HUES48 (cell line): ENCODE measurements around the gene NOP9.

Experiments used
- H3K27ac ChIP-seq: one replicate; pipeline ENCODE4 v1.7.0; 2013; ENCODE audit warnings: low read depth, low read length, inconsistent platforms
- H3K27me3 ChIP-seq: 2 replicates; pipeline ENCODE4 v1.6.1; 2013; ENCODE audit warnings: mild to moderate bottlenecking, low read length; ENCODE audit not compliant: control insufficient read depth, insufficient read depth
- H3K36me3 ChIP-seq: 2 replicates; pipeline ENCODE4 v1.6.1; 2013; ENCODE audit warnings: low read length; ENCODE audit not compliant: control insufficient read depth, insufficient read depth
- H3K4me1 ChIP-seq: 2 replicates; pipeline ENCODE4 v1.6.1; 2013; ENCODE audit warnings: mild to moderate bottlenecking, low read length; ENCODE audit not compliant: control insufficient read depth, insufficient read depth
- H3K4me3 ChIP-seq: 2 replicates; pipeline ENCODE4 v1.5.1; 2013; ENCODE audit warnings: mild to moderate bottlenecking, low read depth, low read length
- H3K9ac ChIP-seq: 2 replicates; pipeline ENCODE4 v1.6.1; 2013; ENCODE audit warnings: mild to moderate bottlenecking, low read depth, low read length, moderate library complexity
- H3K9me3 ChIP-seq: 2 replicates; pipeline ENCODE4 v1.6.1; 2013; ENCODE audit warnings: low read length; ENCODE audit not compliant: control insufficient read depth, insufficient read depth

The NOP9 gene

DNA sequence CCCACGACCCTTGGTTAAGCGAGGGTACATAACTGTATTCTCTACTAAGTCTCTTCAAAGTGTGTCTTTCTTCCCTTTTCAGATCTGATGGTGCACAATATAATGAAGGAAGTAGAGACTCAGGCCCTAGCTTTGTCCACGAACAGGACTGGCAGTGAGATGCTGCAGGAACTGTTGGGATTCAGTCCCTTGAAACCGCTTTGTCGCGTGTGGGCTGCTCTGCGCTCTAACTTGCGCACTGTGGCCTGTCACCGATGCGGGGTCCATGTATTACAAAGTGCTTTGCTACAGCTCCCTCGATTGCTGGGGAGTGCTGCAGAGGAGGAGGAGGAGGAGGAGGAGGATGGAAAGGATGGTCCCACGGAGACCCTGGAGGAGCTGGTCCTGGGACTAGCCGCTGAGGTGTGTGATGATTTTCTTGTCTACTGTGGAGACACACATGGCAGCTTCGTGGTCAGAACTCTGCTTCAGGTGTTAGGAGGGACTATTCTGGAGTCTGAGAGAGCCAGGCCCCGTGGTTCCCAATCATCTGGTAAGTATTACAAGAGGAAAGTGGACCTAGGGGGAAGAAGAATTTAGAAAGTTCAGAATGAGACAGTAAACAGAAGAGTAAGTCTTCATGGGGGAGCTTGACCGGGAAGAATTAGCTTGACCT is 803 bp downstream of the NOP9 start:
- H3K36me3 ChIP-seq, result peaks cover 53% of the 10 kb centered on the region
- H3K27ac ChIP-seq, result no peak overlapping the region
- no peaks in the 10 kb centered on the region for H3K27me3 ChIP-seq
- peak overlapping the region; percentile 92 for H3K4me3 ChIP-seq
- peak overlapping the region; percentile 31; the same call in 1 of the 2 replicates for H3K9ac ChIP-seq
- no peaks in the 10 kb centered on the region for H3K9me3 ChIP-seq
- H3K4me1 ChIP-seq, result peaks cover 10% of the 10 kb centered on the region; the same call in 1 of the 2 replicates

- Histone ChIP-seq H3K4me3 (no peak overlapping the region), H3K27me3 (no peaks in the 10 kb centered on the region), H3K9ac (no peak overlapping the region), H3K4me1 (peaks cover 6% of the 10 kb centered on the region; the same call in 1 of the 2 replicates), H3K27ac (no peak overlapping the region), H3K36me3 (peaks cover 70% of the 10 kb centered on the region), H3K9me3 (no peaks in the 10 kb centered on the region)
Measured at GRCh38 chr14:24304019-24304387, 4.4 kb downstream of the NOP9 start.

- Histone ChIP-seq H3K9me3 (no peaks in the 10 kb centered on the region), H3K4me1 (no peaks in the 10 kb centered on the region), H3K9ac (no peak overlapping the region), H3K36me3 (peaks cover 63% of the 10 kb centered on the region), H3K27me3 (no peaks in the 10 kb centered on the region), H3K4me3 (no peak overlapping the region), H3K27ac (no peak overlapping the region)
Measured at GRCh38 chr14:24307156-24307574, 7.5 kb downstream of the NOP9 start.

GRCh38 chr14:24307575-24308341 is 8.1 kb downstream of the NOP9 start, which contains the start of gene CIDEB:
Gene CIDEB (minus strand): TSS chr14:24307977. CDS start chr14:24307858, 119 bp downstream.
- Histone ChIP-seq H3K9ac (no peak within 1 kb of the TSS), H3K4me1 (no peaks in the 10 kb centered on the region), H3K4me3 (no peak within 1 kb of the TSS), H3K36me3 (peaks cover 57% of the 10 kb centered on the region), H3K27ac (peak within 1 kb of the TSS; percentile 48), H3K9me3 (no peaks in the 10 kb centered on the region), H3K27me3 (no peaks in the 10 kb centered on the region)

GRCh38 chr14:24308342-24309124 is 8.9 kb downstream of the NOP9 start:
- no peak overlapping the region for H3K4me3 ChIP-seq
- no peak overlapping the region for H3K9ac ChIP-seq
- H3K4me1 ChIP-seq, result no peaks in the 10 kb centered on the region
- H3K27me3 ChIP-seq, result no peaks in the 10 kb centered on the region
- H3K36me3 ChIP-seq, result peaks cover 49% of the 10 kb centered on the region
- H3K27ac ChIP-seq, result no peak overlapping the region
- H3K9me3 ChIP-seq, result no peaks in the 10 kb centered on the region

DNA sequence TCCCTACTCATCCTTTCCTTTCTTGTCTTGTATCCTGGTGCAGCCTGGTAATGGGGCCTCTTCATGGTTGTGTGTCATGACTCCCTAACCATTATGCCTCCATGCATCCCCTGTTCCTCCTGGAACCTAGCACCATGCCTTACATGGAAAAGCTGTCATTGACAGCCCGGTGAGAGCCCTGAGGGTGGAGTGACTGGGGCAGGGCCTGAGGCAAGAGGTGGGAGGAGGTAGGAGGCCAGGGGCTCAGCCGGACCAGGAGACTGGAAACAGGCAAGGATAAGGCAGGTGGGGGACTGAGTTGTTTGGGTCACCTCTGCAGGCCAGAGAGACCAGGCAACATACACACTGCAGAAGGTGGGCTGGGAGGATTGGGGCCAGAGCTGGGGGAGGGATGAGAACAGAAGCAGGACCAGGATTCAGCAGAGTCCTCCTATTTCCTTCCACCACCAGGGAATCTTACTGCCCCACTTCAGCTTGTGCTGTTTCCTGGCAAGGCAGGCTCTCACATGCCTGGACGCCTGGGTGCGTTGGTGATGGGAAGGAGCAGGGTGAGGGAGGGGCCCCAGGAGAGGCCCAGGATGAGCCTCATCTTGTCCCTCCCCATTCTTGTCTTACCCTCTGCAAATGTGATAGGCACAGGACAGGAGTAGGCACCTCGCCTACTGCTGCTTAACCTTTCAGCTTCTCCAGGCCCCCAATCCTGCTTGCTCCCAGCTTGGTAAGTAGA is 10.1 kb downstream of the NOP9 start, which contains the start of gene LTB4R2:
LTB4R2 (plus strand) TSS at position 603 of the 727 bp plus-strand sequence. CDS start 525 bp downstream, outside the sequence.
- no peak within 1 kb of the TSS for H3K9ac ChIP-seq
- H3K4me3 ChIP-seq, result no peak within 1 kb of the TSS
- peaks cover 37% of the 10 kb centered on the region for H3K36me3 ChIP-seq
- no peaks in the 10 kb centered on the region for H3K4me1 ChIP-seq
- H3K27me3 ChIP-seq, result no peaks in the 10 kb centered on the region; the same call in 1 of the 2 replicates
- H3K27ac ChIP-seq, result no peak within 1 kb of the TSS
- no peaks in the 10 kb centered on the region for H3K9me3 ChIP-seq

DNA sequence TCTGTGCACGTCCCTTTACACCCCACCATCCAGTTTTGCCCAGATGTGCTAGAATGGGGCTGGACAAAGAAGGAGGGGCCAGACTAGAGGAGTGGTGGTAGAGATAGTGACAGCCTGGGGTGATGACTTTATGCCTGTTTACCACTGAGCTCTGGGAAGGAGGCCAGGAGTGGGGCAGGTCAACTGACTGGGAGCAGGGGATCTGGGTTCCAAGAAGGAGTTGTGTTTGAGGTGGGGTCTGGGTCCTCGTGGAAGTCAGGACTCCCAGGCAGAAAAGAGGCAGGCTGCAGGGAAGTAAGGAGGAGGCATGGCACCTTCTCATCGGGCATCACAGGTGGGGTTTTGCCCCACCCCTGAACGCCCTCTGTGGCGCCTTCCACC is 10.6 kb downstream of the NOP9 start:
- H3K4me1 ChIP-seq, result no peaks in the 10 kb centered on the region
- no peaks in the 10 kb centered on the region; the same call in 1 of the 2 replicates for H3K27me3 ChIP-seq
- H3K27ac ChIP-seq, result no peak overlapping the region
- peaks cover 32% of the 10 kb centered on the region for H3K36me3 ChIP-seq
- no peak overlapping the region for H3K9ac ChIP-seq
- no peaks in the 10 kb centered on the region for H3K9me3 ChIP-seq
- no peak overlapping the region for H3K4me3 ChIP-seq

DNA sequence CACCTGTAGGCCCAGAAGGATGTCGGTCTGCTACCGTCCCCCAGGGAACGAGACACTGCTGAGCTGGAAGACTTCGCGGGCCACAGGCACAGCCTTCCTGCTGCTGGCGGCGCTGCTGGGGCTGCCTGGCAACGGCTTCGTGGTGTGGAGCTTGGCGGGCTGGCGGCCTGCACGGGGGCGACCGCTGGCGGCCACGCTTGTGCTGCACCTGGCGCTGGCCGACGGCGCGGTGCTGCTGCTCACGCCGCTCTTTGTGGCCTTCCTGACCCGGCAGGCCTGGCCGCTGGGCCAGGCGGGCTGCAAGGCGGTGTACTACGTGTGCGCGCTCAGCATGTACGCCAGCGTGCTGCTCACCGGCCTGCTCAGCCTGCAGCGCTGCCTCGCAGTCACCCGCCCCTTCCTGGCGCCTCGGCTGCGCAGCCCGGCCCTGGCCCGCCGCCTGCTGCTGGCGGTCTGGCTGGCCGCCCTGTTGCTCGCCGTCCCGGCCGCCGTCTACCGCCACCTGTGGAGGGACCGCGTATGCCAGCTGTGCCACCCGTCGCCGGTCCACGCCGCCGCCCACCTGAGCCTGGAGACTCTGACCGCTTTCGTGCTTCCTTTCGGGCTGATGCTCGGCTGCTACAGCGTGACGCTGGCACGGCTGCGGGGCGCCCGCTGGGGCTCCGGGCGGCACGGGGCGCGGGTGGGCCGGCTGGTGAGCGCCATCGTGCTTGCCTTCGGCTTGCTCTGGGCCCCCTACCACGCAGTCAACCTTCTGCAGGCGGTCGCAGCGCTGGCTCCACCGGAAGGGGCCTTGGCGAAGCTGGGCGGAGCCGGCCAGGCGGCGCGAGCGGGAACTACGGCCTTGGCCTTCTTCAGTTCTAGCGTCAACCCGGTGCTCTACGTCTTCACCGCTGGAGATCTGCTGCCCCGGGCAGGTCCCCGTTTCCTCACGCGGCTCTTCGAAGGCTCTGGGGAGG is 11.3 kb downstream of the NOP9 start, which contains the start of gene LTB4R:
LTB4R (plus strand) TSS at position 857 of the 959 bp plus-strand sequence. CDS start 4,150 bp downstream, outside the sequence.
- H3K27me3 ChIP-seq, result no peaks in the 10 kb centered on the region; the same call in 1 of the 2 replicates
- no peaks in the 10 kb centered on the region for H3K4me1 ChIP-seq
- no peak within 1 kb of the TSS for H3K4me3 ChIP-seq
- no peaks in the 10 kb centered on the region for H3K9me3 ChIP-seq
- H3K36me3 ChIP-seq, result peaks cover 25% of the 10 kb centered on the region
- no peak within 1 kb of the TSS for H3K9ac ChIP-seq
- H3K27ac ChIP-seq, result no peak within 1 kb of the TSS

DNA sequence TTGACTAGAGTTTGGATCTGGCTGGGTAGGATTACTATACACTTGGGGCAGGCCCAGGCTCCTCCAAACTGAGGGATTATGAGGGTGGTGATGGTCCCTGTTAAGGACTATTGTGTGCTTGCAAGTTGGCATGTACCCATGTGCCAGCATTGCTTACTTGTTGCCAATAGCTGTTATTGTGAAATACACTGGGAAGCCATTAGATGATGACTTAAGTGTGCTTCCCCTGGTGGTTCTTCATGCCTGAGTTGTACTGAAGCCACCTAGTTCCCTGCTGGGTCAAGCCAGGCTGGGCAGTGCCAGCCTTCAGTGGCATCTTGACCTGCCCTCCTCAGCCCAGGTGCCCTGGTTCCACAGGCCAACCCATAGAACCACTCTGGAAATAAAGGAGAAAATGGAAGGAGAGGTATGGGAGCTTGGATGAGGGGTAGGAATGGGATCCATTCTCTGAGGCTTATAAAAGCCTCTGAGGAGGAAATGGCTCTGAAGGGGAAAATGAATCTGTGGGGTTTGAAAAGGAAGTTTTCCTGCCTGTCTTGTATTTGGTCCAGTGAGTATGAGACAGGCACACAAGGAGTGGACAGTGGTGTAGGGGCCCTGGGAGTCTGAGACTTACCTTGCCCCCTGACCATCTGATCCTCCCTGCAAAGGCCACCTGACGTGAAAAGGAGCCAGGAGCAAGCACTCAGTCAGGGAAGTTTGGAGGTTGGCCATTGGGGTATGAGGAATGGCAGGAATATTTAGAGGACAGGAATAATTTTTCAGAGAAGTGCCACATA is 12.4 kb downstream of the NOP9 start:
- H3K27me3 ChIP-seq, result peaks cover 6% of the 10 kb centered on the region; the same call in 1 of the 2 replicates
- peaks cover 14% of the 10 kb centered on the region for H3K36me3 ChIP-seq
- H3K27ac ChIP-seq, result no peak overlapping the region
- no peaks in the 10 kb centered on the region for H3K4me1 ChIP-seq
- no peaks in the 10 kb centered on the region for H3K9me3 ChIP-seq
- no peak overlapping the region for H3K9ac ChIP-seq
- H3K4me3 ChIP-seq, result no peak overlapping the region
